SK-N-SH treated with all-trans-retinoic acid at 6 μM for 48 hours (cell line): ENCODE results near the gene APOO.

Source experiments
- CREB5 ChIP-seq: fragments of 250-450 bp; sonication (Bioruptor Pico); IDR thresholded peaks from 2 replicates; pipeline ENCODE4 v1.5.1; 2020; ENCODE audit warnings: low read depth, mild to moderate bottlenecking, moderate library complexity
- POU6F1 ChIP-seq: fragments of 250-450 bp; sonication (Bioruptor Pico); IDR thresholded peaks from 2 replicates; pipeline ENCODE4 v1.8.0; 2021; ENCODE audit warnings: low read depth, mild to moderate bottlenecking, moderate library complexity, borderline replicate concordance
- TF ChIP-seq, protein P1 (sequence below): fragments of 250-450 bp; sonication (Bioruptor Pico); IDR thresholded peaks from 2 replicates; pipeline ENCODE4 v1.5.0; 2020; ENCODE audit warnings: mild to moderate bottlenecking, moderate library complexity

DNA sequence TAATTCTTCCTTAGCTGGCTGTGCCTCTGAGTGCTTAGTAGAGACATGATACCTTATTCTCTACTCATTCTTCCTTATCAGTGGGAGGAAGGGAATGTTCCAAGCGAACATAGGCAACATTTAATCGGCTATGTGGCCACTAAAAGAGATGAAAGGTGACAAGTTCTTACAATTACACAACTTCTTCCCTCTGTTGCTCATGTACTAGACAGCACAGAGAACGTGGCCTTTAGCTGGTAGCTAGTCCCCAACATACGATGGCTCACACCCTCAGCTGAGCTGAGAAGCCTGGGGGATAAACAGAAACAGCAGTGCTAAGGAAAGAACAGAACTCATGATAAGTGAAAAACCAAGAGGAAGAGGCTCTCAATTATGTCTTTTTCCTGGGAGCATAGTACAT is 52.2 kb downstream of the APOO start:
- no peak for TF ChIP-seq CREB5 (CRISPR knock-in tag)
- TF ChIP-seq, protein P1, sequence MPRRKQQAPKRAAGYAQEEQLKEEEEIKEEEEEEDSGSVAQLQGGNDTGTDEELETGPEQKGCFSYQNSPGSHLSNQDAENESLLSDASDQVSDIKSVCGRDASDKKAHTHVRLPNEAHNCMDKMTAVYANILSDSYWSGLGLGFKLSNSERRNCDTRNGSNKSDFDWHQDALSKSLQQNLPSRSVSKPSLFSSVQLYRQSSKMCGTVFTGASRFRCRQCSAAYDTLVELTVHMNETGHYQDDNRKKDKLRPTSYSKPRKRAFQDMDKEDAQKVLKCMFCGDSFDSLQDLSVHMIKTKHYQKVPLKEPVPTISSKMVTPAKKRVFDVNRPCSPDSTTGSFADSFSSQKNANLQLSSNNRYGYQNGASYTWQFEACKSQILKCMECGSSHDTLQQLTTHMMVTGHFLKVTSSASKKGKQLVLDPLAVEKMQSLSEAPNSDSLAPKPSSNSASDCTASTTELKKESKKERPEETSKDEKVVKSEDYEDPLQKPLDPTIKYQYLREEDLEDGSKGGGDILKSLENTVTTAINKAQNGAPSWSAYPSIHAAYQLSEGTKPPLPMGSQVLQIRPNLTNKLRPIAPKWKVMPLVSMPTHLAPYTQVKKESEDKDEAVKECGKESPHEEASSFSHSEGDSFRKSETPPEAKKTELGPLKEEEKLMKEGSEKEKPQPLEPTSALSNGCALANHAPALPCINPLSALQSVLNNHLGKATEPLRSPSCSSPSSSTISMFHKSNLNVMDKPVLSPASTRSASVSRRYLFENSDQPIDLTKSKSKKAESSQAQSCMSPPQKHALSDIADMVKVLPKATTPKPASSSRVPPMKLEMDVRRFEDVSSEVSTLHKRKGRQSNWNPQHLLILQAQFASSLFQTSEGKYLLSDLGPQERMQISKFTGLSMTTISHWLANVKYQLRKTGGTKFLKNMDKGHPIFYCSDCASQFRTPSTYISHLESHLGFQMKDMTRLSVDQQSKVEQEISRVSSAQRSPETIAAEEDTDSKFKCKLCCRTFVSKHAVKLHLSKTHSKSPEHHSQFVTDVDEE (CRISPR knock-in tag), result no peak
- no peak for TF ChIP-seq POU6F1 (CRISPR knock-in tag)
